ENCODE measurements around the gene MYDGF.

DNA sequence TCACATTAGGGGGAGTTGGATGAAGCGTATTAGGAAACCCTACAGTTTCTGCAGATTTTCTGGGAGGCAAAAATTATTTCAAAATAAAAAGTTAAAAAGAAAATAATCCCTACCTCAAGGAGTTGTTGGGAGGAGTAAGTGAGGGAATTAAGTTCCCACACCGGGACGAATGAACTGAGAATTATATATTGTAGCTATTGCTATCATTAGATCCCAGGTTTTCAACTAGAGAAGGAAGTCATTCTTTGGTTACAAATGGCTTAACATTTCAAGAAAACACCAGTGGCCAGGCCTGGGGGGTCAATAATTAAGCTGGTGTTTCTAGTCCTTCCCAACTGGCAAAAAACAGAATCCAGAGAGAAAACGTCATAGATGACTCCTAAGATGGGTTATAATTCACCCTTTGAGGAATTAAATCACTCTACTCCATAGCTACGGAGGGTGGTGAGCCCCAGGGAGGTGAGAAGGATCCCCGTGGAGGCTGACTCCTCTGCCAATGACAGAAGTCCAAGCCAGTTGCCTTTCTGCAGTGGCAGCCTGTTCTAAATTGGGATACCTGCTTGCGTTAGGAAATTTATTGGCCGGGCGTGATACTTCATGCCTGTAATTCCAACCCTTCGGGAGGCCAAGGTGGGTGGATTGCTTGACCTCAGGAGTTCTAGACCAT lies 1.2 kb upstream of the MYDGF start:
- TF ChIP-seq CTCF (conservative IDR thresholded peaks at IDR 0.05) (no peak), ZFX (IDR thresholded peaks at IDR 0.05) (no peak)

Data from C4-2B (cell line).